ENCODE measurements around the gene CDX1. TPM values are rescaled to one million over a fixed set of nuclear protein-coding genes. Genes with fewer than 3 reads are reported as not detected.

The CDX1 gene
- total RNA-seq, 2 donors from 2014 or later, result 299 to 498 TPM

DNA sequence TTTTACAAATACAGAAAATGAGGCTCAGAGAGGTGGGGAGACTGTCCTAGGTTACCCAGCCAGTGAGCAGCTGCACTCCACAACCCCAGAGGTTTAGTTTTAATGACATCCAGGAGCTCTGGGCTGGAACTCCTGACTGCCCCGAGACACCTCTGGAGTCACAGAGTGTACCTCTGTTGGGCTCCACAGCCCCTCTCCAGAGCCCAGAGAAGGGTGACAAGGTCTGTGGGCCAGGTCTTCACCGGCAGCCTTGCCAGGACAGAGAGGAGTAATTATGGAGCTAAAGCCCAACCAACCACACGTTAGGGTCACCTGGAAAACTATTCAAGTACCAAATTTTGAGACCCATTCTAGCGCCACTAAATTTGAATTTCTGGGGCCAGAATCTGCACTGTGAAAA is 11.1 kb downstream of the CDX1 start:
- Histone ChIP-seq H3K9ac (ENCODE audit: low read depth in 2 of 2, low read length in 2 of 2) (peak overlapping the region; percentile 5 to 74), H3K27ac (peak overlapping the region; percentile 91), H3K27me3 (no peaks in the 10 kb centered on the region), H3K9me3 (no peaks in the 10 kb centered on the region), H3K4me1 (peaks cover 36% of the 10 kb centered on the region), H3K4me3 (no peak overlapping the region), H3K36me3 (no peaks in the 10 kb centered on the region)
- TF ChIP-seq, protein P1, sequence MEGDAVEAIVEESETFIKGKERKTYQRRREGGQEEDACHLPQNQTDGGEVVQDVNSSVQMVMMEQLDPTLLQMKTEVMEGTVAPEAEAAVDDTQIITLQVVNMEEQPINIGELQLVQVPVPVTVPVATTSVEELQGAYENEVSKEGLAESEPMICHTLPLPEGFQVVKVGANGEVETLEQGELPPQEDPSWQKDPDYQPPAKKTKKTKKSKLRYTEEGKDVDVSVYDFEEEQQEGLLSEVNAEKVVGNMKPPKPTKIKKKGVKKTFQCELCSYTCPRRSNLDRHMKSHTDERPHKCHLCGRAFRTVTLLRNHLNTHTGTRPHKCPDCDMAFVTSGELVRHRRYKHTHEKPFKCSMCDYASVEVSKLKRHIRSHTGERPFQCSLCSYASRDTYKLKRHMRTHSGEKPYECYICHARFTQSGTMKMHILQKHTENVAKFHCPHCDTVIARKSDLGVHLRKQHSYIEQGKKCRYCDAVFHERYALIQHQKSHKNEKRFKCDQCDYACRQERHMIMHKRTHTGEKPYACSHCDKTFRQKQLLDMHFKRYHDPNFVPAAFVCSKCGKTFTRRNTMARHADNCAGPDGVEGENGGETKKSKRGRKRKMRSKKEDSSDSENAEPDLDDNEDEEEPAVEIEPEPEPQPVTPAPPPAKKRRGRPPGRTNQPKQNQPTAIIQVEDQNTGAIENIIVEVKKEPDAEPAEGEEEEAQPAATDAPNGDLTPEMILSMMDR (IDR thresholded peaks at IDR 0.05), result no peak
- no peak for DNase-seq
- intact Hi-C loops (cut with DNase I), result no loop called here

DNA sequence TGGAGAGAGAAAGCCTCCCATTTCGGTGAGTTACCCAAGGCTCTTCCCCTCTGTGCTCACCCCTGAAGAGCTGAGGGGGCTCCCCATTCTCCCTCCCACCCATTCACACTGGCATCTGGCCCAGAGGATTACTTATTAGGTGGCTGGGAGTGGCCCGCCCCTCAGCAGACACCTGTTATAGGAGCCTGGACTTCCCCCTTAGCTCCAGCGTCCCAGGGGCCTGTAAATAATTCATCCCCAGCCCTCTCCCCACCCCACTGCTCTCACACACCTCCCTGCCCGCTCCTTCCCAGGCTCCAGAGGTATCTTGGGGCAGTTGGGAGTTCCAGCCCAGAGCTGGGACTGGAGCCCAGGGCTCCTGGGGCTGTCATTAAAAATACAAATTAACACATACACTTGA is 11.7 kb downstream of the CDX1 start:
- no peak overlapping the region for H3K4me3 ChIP-seq
- H3K4me1 ChIP-seq, result peaks cover 35% of the 10 kb centered on the region
- H3K36me3 ChIP-seq, result no peaks in the 10 kb centered on the region
- no peaks in the 10 kb centered on the region for H3K9me3 ChIP-seq
- H3K9ac ChIP-seq (ENCODE audit: low read depth in 2 of 2, low read length in 2 of 2), result peak overlapping the region in 1 of 2 donors; percentile 74
- intact Hi-C loops (cut with DNase I), result no loop called here
- TF ChIP-seq, protein P1 (IDR thresholded peaks at IDR 0.05), result no peak
- peak overlapping the region; percentile 91 for H3K27ac ChIP-seq
- peak; percentile 81 for DNase-seq
- H3K27me3 ChIP-seq, result no peaks in the 10 kb centered on the region

DNA sequence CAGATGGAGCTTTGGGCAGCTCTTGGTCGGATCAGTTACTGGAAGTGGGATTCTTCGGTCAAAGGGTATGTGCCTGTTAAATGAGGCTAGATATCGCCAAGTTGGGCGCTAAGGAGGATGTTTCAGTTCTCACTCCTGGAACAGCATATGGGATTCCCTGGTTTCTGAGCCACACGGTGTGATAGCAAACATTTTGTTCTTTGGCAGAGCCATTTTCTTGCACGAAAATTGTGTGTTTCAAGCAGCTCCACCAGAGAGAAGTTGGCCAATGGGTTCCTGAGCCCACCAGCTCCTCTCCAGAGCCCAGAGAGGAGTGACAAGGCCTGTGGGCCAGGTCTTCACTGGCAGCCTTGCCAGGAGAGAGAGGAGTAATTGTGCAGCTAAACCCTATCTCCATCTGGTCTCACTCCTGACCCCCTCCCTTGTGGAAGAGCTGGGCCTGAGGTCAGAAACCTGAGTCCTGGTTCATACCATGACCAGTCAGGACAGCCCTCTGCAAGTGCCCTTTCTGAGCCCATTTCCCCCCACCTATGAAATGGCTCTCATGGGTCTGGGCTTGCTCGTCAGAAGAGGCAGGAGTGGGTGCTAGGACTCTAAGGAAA is 12.5 kb downstream of the CDX1 start:
- H3K27me3 ChIP-seq, result no peaks in the 10 kb centered on the region
- peak overlapping the region; percentile 91 for H3K27ac ChIP-seq
- no peaks in the 10 kb centered on the region for H3K36me3 ChIP-seq
- H3K9ac ChIP-seq (ENCODE audit: low read depth in 2 of 2, low read length in 2 of 2), result peak overlapping the region in 1 of 2 donors; percentile 74
- no peak overlapping the region for H3K4me3 ChIP-seq
- TF ChIP-seq, protein P1 (IDR thresholded peaks at IDR 0.05), result no peak
- no peak for DNase-seq
- no peaks in the 10 kb centered on the region for H3K9me3 ChIP-seq
- intact Hi-C loops (cut with DNase I), result no loop called here
- H3K4me1 ChIP-seq, result peaks cover 41% of the 10 kb centered on the region

DNA sequence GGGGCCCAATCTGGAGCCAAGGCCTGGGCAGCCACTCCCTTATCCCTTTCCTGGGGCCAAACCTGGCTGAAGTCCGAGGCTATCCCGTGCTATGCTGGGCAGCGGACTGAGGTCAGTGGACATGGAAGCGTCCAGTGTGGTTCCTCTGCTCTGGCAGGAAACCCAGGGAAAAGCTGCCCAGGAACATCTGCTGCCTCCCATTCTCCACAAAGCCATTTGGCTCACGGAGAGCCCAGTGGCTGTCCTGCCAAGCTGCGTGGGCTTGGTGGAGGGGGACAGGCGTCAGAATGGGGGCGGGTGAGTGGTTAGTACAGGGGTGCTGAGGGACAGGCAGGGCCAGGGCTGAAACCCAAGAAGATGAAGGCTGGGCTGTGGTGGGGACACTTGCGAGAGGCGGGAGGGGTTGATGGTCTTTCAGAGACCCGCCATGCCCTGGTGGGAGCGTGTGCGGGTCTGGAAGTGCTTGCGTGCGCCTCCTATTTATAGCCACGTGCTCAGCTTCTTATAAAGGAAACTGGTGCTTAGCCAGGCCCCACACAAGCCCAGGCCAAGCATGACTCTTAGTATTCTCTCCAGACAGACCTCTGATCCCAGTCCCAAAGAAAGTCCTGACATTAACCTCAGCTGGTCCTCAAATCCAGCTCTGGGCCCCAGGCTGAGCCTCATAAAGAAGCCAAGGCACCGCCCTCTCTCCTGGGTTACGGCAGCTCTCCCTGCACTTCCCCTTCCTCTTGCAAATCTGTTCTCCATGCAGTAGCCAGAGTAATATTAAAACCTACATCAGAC is 13.9 kb downstream of the CDX1 start:
- no peaks in the 10 kb centered on the region for H3K27me3 ChIP-seq
- intact Hi-C loops (cut with DNase I), result no loop called here
- peak overlapping the region; percentile 46 to 74 for H3K9ac ChIP-seq (ENCODE audit: low read depth in 2 of 2, low read length in 2 of 2)
- no peak overlapping the region for H3K4me3 ChIP-seq
- peak overlapping the region; percentile 91 for H3K27ac ChIP-seq
- H3K36me3 ChIP-seq, result no peaks in the 10 kb centered on the region
- H3K9me3 ChIP-seq, result no peaks in the 10 kb centered on the region
- peaks cover 48% of the 10 kb centered on the region for H3K4me1 ChIP-seq
- DNase-seq, result peak; percentile 82
- TF ChIP-seq, protein P1 (IDR thresholded peaks at IDR 0.05), result no peak

DNA sequence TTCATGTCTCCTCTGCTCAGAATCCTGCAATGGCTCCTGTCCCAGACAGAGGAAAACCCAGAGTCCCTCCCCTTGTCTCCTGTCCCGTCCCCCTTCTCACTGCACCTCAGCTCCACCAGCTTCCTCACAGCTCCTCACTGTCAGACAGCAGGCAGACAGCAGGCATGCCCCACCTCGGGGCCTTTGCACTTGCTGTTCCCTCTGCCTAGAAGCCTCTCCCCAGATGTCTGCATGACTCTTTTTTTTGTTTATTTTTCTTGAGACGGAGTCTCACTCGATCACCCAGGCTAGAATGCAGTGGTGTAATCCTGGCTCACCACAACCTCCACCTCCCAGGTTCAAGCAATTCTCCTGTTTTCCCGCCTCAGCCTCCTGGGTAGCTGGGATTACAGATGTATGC is 14.4 kb downstream of the CDX1 start:
- TF ChIP-seq, protein P1 (IDR thresholded peaks at IDR 0.05), result no peak
- Histone ChIP-seq H3K4me1 (peaks cover 53% of the 10 kb centered on the region), H3K4me3 (no peak overlapping the region), H3K27me3 (no peaks in the 10 kb centered on the region), H3K27ac (peak overlapping the region; percentile 91), H3K36me3 (no peaks in the 10 kb centered on the region), H3K9ac (ENCODE audit: low read depth in 2 of 2, low read length in 2 of 2) (peak overlapping the region in 1 of 2 donors; percentile 74), H3K9me3 (no peaks in the 10 kb centered on the region)
- intact Hi-C loops (cut with DNase I), result no loop called here
- peak; percentile 74 for DNase-seq

Measured in colonic mucosa (tissue), 4 donors.